Measurements from ENCODE around the gene CHN2.

Gene CHN2

GRCh38 chr7:29397398-29397797, 202.8 kb downstream of the CHN2 start:
- TF ChIP-seq CTCF (IDR thresholded peaks at IDR 0.05), result no peak

GRCh38 chr7:29398011-29398410, 203.4 kb downstream of the CHN2 start:
- no peak for TF ChIP-seq CTCF (IDR thresholded peaks at IDR 0.05)

GRCh38 chr7:29400437-29400836, 205.9 kb downstream of the CHN2 start:
- TF ChIP-seq CTCF (IDR thresholded peaks at IDR 0.05), result no peak

- TF ChIP-seq CTCF (IDR thresholded peaks at IDR 0.05), result no peak
Observed at GRCh38 chr7:29401769-29402168, 207.2 kb downstream of the CHN2 start.

- no peak for TF ChIP-seq CTCF (IDR thresholded peaks at IDR 0.05)
Observed at GRCh38 chr7:29405891-29406290, 211.3 kb downstream of the CHN2 start.

GRCh38 chr7:29406366-29406765, 211.8 kb downstream of the CHN2 start:
- TF ChIP-seq CTCF (IDR thresholded peaks at IDR 0.05), result no peak

- peak; percentile 71 for TF ChIP-seq CTCF (IDR thresholded peaks at IDR 0.05)
Observed at GRCh38 chr7:29408841-29409243, 214.3 kb downstream of the CHN2 start.

- no peak for TF ChIP-seq CTCF (IDR thresholded peaks at IDR 0.05)
Observed at GRCh38 chr7:29410996-29411395, 216.4 kb downstream of the CHN2 start.
